Measurements from ENCODE around the gene MLN.

Gene MLN

GRCh38 chr6:33747823-33748222 is 56.0 kb downstream of the MLN start:
- no peaks in the 10 kb centered on the region for H3K9me3 ChIP-seq (ENCODE audit: control insufficient read depth, low read length)
- no peak overlapping the region for H3K27ac ChIP-seq
- H3K9ac ChIP-seq: no peak overlapping the region
- H3K4me1 ChIP-seq: peaks cover 3% of the 10 kb centered on the region
- no peaks in the 10 kb centered on the region for H3K27me3 ChIP-seq (ENCODE audit: control insufficient read depth, insufficient read depth, low read length)
- H2AFZ ChIP-seq: no peak overlapping the region
- H3K36me3 ChIP-seq (ENCODE audit: control insufficient read depth, insufficient read depth, low read length): no peaks in the 10 kb centered on the region
- no peaks in the 10 kb centered on the region for H3K79me2 ChIP-seq
- no peak overlapping the region for H3K4me3 ChIP-seq (ENCODE audit: low read depth, low read length)
- TF ChIP-seq, protein P1, sequence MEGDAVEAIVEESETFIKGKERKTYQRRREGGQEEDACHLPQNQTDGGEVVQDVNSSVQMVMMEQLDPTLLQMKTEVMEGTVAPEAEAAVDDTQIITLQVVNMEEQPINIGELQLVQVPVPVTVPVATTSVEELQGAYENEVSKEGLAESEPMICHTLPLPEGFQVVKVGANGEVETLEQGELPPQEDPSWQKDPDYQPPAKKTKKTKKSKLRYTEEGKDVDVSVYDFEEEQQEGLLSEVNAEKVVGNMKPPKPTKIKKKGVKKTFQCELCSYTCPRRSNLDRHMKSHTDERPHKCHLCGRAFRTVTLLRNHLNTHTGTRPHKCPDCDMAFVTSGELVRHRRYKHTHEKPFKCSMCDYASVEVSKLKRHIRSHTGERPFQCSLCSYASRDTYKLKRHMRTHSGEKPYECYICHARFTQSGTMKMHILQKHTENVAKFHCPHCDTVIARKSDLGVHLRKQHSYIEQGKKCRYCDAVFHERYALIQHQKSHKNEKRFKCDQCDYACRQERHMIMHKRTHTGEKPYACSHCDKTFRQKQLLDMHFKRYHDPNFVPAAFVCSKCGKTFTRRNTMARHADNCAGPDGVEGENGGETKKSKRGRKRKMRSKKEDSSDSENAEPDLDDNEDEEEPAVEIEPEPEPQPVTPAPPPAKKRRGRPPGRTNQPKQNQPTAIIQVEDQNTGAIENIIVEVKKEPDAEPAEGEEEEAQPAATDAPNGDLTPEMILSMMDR (IDR thresholded peaks at IDR 0.05): no peak
- no peak overlapping the region for H3K4me2 ChIP-seq (ENCODE audit: low read length)

GRCh38 chr6:33746651-33747100 is 57.1 kb downstream of the MLN start, which contains the start of gene IP6K3:
TSS of gene IP6K3 (minus strand) at chr6:33746905. CDS start at chr6:33735476, 11,429 bp downstream.
- no peak within 1 kb of the TSS for H3K4me3 ChIP-seq (ENCODE audit: low read depth, low read length)
- peaks cover 3% of the 10 kb centered on the region for H3K4me1 ChIP-seq
- TF ChIP-seq, protein P1 (IDR thresholded peaks at IDR 0.05): no peak
- no peak within 1 kb of the TSS for H2AFZ ChIP-seq
- no peaks in the 10 kb centered on the region for H3K79me2 ChIP-seq
- H3K27me3 ChIP-seq (ENCODE audit: control insufficient read depth, insufficient read depth, low read length): no peaks in the 10 kb centered on the region
- H3K9ac ChIP-seq: no peak within 1 kb of the TSS
- H3K9me3 ChIP-seq (ENCODE audit: control insufficient read depth, low read length): no peaks in the 10 kb centered on the region
- H3K4me2 ChIP-seq (ENCODE audit: low read length): no peak within 1 kb of the TSS
- no peaks in the 10 kb centered on the region for H3K36me3 ChIP-seq (ENCODE audit: control insufficient read depth, insufficient read depth, low read length)
- no peak within 1 kb of the TSS for H3K27ac ChIP-seq

DNA sequence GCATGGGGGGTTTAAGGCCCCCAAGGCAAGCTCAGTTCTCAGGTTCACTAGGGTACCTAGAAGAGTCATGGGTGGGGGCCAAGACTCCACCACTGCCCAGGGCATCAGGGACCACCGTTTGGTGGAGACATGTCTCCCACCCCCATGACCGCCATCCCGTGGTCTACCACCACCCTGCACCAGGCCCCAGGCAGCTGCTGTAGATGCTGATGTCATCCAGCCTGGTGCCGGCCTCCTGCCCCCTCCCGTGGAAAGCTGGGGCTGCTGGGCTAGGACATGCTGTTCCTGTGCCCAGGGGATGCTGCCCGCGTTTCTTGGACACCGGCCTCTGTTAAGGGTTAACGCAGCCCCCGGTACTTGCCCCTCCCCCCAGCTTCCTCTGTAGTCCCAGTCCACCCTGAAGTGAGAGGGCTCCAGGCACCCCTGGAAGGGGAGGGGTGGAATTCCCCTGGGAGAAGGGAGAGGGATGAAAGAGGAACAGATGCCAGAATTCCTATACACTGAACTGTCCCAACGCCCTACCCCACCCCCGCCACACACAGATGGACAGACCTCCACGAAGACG is 57.7 kb downstream of the MLN start:
- Histone ChIP-seq H3K4me3 (ENCODE audit: low read depth, low read length) (no peak overlapping the region), H3K79me2 (no peaks in the 10 kb centered on the region), H2AFZ (no peak overlapping the region), H3K4me1 (peaks cover 3% of the 10 kb centered on the region), H3K9ac (no peak overlapping the region), H3K27me3 (ENCODE audit: control insufficient read depth, insufficient read depth, low read length) (no peaks in the 10 kb centered on the region), H3K4me2 (ENCODE audit: low read length) (no peak overlapping the region), H3K27ac (no peak overlapping the region), H3K36me3 (ENCODE audit: control insufficient read depth, insufficient read depth, low read length) (no peaks in the 10 kb centered on the region), H3K9me3 (ENCODE audit: control insufficient read depth, low read length) (no peaks in the 10 kb centered on the region)
- TF ChIP-seq, protein P1 (IDR thresholded peaks at IDR 0.05): no peak

GRCh38 chr6:33745548-33745947 is 58.3 kb downstream of the MLN start:
- no peak overlapping the region for H3K27ac ChIP-seq

More at GRCh38 chr6:33745548-33745947, 58.3 kb downstream of the MLN start:
- Histone ChIP-seq H3K4me3 (ENCODE audit: low read depth, low read length) (no peak overlapping the region), H2AFZ (no peak overlapping the region), H3K9ac (no peak overlapping the region), H3K79me2 (no peaks in the 10 kb centered on the region), H3K27me3 (ENCODE audit: control insufficient read depth, insufficient read depth, low read length) (no peaks in the 10 kb centered on the region), H3K4me2 (ENCODE audit: low read length) (no peak overlapping the region), H3K4me1 (peaks cover 3% of the 10 kb centered on the region), H3K36me3 (ENCODE audit: control insufficient read depth, insufficient read depth, low read length) (no peaks in the 10 kb centered on the region), H3K9me3 (ENCODE audit: control insufficient read depth, low read length) (no peaks in the 10 kb centered on the region)
- TF ChIP-seq, protein P1 (IDR thresholded peaks at IDR 0.05): no peak

All from parathyroid adenoma (tissue), 2 donors.